GM12891 (cell line): ENCODE data around the gene B3GNT9.
"Not testable (repeated sequence)": the region's sequence is repeated elsewhere in the genome, so short reads cannot be mapped to it uniquely, and the experiment has no call there.

Experiments used
- PAX5 ChIP-seq: IDR thresholded peaks from 2 replicates; pipeline ENCODE4 v1.6.1; 2011; ENCODE audit warnings: low read length, moderate library complexity, mild to moderate bottlenecking; ENCODE audit not compliant: insufficient read depth, severe bottlenecking
- POLR2A ChIP-seq: IDR thresholded peaks from 2 replicates; pipeline ENCODE4 v1.6.1; 2011; ENCODE audit warnings: low read depth, low read length, control low read depth
- POLR2AphosphoS5 ChIP-seq: IDR thresholded peaks from 2 replicates; pipeline ENCODE4 v1.6.1; 2011; ENCODE audit warnings: low read depth, low read length, control low read depth
- POU2F2 ChIP-seq: IDR thresholded peaks from 2 replicates; pipeline ENCODE4 v1.6.1; 2011; ENCODE audit warnings: low read depth, mild to moderate bottlenecking, control low read depth, low read length, moderate library complexity
- SPI1 ChIP-seq: IDR thresholded peaks from 2 replicates; pipeline ENCODE4 v1.6.1; 2011; ENCODE audit warnings: low read depth, low read length, control low read depth

DNA sequence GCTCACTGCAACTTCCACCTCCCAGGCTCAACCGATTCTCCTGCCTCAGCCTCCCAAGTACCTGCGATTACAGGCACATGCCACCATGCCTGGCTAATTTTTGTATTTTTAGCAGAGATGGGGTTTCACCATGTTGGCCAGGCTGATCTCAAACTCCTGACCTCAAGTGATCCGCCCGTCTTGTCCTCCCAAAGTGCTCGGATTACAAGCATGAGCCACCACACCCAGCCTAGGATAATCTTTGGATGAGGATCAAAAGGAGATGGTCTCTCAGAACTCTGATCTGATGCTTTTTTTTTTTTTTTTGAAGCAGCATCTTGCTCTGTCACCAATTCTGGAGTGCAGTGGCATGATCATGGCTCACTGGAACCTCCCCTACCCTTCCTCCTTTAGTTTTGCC is 28.0 kb downstream of the B3GNT9 start:
- TF ChIP-seq POLR2A, POLR2AphosphoS5, SPI1, PAX5, POU2F2: not testable (repeated sequence)
